HG03460 (cell line): Measurements from ENCODE around the gene DIP2C.
"Not testable (repeated sequence)": the region's sequence is repeated elsewhere in the genome, so short reads cannot be mapped to it uniquely, and the experiment has no call there.

Experiments
- ATAC-seq: cut with Tn5 transposase; IDR thresholded peaks from one replicate; pipeline ENCODE4 v1.9.1; 2021; ENCODE audit not compliant: unreplicated experiment

The DIP2C gene

DNA sequence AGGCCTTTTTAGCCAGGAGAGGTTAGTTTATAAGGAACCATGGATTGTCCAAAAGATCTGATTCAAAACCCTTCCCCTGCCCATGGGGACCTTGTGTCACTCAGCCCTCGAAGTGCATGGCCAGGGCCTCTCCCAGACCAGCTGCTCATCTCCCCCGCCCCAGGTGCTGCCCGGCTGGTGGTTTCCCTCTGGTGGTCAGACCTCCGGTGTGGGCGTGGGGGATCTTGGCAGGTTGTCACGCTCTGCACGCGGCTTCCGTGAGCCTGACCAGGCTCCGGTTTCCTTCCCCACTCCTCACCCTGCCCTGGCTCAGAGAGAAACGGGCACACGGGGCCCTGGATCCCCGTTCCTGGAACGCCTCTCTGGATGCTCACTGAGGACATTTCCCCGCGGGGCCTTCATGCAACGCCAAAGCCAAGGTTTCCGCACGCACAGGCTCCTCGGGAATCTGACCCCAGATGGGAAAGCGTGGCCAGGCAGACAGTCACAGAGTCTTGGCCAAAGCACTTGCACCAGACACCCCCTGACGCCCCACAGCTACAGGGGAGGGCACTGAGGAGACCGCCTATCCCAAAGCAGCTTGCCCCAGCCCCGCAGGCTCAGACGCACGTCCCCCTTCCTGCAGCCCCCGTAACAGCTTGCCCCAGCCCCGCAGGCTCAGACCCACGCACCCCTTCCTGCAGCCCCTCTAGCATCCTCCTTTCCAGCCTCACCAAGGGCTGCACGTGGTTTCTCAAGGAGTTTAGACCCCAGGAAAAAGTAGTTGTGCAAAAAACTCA lies 7.8 kb upstream of the DIP2C start:
- ATAC-seq = no peak

DNA sequence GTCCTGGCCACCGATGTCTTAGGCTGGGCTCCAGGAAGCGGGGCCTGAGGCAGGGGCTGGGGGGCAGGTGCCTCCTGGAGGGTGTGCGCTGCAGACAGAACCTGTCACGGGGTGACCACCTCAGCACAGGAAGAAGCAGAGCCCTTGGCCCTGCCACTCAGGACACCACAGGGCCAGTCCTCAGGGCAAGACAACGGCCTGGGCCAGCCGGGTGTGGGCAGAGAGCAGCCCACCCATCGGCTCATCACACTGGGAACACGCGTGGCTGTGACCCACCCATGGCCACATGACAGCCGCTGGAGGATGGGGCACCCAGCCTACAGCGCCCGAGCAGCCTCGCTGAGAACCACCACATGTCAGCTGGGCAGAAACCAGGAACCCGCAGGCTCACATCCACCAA lies 5.9 kb upstream of the DIP2C start:
- ATAC-seq = no peak

DNA sequence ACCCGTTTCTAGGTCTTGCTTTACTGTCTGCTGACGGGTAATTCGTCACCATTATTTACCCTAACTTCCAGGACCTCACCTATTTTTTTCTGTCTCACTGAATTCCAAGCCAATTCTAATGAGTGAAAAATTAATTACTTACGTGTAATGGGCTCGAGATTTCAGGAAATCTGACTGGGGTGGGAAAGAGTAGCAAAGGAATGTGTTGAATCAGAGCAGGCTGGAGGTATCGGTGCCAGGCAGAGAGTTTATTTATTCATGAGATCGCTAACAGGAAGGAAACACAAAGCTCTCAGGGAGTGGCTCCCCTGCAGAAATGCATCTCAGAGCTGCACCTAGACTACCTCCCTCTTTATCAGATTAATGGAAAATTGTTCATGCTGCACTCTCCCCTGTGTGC lies 4.0 kb upstream of the DIP2C start:
- ATAC-seq = no peak

DNA sequence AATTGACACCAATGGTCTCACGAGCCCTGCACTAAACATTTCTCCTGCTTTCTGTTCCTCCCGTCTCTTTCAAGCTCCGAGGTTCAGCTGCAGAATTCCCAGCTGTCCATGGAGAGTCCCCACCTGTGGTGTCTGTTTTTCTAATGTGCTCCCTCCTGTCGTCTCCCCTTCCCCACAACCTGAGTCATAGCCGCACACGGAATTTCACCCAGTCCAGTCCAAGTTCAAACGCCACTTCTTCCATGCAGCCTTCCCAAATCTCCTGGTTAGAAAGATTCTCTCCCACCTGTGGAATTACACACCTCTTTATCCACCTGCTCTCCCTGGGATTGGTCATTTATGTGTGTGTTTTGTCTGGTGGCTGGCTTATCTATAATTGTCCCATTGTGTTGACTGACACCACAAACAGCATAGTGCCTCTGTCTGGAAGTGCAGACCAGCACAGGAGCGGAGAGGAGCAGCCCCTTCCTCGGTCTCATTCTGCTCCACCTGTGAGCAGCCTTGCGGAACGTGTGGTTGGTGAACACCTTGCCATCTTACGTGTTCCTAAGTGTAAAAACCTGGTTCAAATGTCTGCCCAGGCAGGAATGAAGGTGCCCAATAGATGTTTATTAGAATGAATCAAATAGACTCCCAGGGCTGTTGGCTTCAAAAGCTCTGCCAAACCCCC lies 3.3 kb upstream of the DIP2C start:
- no peak for ATAC-seq

DNA sequence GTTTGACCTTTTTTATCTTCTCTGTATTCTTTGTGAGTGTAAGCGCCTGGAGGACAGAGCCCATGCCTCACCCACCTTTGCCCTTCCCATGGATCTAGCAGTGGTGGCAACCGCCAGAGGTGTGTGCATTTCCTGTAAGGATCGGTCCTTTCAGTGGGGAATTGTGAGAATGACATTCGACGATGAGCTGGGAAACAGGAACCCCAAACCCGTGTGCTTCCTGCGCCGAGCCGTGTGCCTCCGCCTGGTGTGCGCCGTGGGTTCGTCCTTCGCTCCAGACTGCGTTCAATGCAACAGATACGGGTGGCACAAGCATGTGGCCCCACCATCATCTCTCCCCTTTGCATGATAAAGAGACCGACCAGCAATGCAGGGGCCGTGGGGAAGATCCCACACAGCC lies 1.7 kb upstream of the DIP2C start:
- ATAC-seq = no peak

DNA sequence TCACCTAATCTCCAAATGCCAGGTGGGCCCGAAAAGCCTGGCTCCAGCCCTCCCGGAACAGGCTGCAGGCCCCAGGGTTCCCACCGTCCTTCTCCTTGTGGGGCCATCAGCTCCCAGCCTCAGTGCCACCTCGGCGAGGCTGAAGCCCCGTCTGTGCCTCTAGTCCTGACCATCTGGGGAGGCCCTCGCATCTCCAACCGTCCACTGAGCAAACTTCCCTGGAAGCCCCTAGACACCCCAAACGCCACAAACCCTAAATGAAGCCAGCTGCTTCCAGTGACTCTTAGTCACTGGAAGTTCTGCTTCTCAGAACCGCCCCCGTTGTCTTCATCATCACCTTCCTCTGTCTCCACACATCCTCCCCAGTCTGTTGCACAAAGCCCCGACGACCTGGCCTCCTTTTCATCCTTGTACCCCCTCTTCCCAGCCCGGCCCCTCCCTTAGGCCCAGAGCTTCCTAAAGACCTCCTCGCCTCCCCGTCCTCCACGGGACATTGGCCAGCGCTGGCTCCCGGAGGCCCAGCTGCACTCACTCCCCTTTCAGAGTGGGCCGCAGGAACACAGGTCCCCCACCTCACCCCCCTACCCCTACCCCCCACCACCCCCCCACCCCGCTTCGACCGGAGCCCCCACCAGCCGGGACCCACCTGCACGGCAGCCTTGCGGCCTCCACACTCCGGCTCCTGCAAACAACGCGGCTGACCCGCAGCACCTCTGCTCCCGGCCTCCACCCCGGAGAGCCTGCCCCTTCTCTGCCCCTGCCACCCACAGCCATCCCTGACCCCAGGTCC lies 1.1 kb upstream of the DIP2C start:
- ATAC-seq = no peak

DNA sequence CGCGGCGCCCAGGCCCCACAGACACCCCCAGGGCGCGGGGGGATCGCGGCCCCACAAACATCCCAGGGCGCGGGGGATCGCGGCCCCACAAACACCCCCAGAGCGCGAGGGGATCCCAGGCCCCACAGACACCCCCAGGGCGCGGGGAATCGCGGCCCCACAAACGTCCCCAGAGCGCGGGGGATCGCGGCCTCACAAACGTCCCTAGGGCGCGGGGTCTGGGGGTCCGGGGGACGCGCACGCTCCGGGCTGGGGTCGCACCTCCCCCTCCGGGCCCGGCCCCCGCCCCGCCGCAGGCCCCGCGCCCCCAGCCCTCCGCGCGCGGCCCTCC lies 382 bp downstream of the DIP2C start:
- no peak for ATAC-seq

DNA sequence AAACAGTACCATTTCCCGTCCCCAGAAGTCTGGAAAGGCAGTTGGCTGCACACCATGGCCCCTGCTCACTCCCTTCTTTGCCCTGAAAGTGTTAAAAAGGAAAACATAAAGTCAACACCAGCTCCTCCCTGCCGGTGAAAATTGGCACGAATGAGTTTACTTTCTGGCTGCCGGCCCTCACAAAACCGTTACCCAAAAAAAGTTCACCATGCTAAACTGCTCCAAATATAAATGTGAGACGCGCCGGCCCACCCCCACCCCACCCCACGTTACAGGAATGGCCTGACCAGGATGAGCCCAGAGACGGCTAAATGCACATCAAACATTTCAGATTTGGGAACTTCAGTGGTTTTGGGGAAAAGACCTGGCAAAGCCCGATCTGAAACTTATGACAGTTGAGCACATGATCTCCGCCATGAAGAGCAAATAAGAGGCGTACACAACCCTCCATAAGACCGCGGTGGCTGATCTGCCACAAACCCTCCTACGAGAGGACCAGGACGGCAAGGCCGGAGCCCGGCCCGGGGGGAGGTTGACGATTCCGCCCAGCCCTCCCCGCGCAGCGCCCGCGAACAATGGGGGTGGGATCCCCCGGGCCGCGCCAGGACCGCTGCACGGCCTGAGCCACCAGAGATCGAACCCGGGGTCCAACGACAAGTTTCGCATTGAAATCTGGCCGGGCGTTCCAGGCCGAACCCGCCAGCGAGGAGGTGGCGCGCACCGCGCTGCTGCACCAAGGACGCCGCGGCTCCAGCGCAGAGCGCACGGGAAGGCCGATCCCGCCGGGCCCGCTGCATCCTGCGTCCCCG lies 952 bp downstream of the DIP2C start:
- no peak for ATAC-seq

DNA sequence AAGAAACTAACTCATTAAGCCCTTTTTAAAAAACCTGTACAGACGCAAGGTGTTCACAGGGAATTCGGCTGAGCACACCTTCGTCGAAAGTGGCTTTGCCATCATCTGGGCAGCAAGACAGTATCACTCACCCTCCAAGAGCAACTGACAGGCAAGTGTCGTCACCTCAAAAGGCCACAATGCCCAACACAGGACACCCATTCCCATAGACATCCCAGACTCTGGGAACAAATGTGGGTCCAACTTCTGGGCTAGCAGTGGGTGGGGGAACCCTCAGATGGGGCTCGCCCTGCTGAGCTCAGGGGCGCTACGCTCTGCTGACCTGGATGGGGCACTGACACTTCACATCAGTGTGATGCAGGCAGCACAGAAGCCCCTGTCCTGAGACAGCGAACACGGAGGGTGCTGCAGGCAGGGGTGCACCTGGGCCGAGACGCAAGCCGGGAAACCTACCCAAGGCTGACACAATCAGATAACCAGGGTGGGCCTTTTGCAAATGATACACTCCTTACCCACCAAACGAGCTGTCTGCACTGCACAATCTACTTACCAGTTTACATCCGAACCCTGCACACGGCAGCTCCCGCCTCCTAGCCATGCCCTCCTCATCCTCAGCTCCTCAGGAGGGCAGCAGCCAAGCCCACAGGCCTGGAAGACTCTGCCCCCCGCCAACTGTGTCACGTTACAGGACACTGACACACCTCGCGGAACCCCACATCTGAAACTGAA lies 1.7 kb downstream of the DIP2C start:
- ATAC-seq = no peak

DNA sequence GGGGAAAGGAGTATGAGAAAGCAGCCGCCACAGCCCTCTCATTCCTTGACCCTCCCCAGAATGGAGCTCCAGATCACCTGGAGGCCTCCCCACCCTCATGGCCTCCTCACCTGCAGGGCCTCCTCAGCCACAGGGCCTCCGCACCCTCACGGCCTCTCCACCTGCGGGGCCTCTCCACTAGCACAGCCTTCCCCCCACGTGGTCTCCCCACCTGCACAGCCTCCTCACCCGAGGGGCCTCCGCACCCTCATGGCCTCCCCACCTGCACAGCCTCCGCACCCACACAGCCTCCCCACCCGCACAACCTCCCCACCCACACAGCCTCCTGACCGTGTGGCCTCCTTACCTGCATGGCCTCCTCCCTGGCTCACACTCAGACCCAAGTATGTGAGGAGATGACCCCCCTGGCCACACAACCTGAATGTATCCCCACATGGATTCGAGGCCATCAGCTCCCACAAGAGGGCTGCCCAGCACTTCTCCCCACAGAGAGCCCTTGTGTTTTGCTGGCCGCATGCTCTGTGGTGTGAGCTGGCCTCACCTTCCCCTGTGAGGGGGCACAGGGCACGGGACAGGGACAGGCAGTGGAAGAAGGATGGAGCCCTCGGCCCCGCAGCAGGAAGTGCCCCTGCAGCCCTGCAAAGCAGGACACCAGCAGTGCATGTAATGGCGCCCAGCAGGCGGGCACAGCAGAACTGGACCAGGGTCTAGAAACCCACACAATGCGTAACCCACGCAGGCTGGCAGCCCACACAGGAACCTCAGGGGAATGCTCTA lies 3.1 kb downstream of the DIP2C start:
- ATAC-seq = no peak

DNA sequence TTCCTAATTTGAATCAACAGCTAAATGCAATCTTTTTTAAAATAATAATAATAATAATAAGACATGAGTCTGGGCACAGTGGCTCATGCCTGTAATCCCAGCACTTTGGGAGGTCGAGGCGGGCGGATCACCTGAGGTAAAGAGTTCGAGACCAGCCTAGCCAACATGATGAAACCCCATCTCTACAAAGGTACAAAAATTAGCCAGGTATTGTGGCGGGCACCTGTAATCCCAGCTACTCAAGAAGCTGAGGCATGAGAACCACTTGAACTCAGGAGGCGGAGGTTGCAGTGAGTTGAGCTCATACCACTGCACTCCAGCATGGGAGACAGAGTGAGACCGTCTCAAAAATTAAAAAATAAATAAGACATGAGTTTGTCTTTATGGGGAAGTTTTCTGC lies 3.9 kb downstream of the DIP2C start:
- ATAC-seq = no peak

DNA sequence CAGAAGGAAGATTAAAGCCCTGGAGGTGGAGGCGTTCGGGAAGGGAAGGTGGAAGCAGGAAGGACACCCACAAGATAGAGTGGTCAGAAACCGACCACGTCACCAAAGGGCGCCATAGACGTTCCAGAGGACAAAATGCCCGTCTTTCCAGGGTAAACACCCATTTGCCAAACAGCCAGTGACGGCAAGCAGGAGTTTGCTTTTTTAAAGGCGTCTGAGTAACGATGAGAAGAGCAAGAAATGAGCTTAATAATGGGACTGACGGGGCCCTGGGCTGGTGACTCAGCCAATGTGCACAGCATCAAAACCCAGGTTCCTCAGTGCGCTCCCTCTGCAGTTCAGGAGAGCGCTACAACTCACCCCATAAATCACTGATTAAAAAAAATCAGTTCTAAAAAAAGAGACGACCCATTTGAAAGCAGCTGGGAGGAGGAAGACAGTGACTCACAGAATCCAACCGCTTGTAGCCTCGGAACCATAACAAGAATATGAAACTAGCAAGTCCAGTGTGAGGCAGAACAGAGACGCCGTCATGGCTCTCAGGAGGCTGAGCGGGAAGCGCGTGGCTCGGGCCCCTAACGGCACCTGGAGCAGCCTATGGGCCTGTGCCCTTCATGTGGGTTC lies 5.9 kb downstream of the DIP2C start:
- no peak for ATAC-seq

DNA sequence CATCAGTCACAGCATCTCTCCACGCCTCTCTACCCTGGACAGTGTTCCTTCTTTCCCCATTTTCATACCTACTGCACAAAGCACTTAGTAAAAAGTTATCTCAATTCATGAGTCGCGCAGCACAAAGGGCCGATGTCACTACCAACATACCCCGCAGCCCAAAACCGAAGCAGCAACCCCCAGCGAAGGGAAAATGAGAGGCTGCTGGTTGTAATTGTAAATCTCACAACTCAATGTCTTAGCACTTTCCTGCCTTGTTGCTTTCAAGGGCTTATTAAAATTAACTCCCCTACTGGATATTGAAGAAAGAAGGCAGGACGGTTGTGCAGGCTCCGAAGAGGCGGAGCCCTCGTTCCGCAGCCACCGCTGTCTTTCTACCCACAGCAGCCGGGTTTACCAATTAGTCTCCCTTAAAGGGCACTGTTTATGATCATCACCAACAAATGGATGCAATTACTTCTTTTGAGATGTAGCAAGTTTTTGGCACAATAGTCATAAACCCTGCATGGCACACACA lies 6.5 kb downstream of the DIP2C start:
- no peak for ATAC-seq

DNA sequence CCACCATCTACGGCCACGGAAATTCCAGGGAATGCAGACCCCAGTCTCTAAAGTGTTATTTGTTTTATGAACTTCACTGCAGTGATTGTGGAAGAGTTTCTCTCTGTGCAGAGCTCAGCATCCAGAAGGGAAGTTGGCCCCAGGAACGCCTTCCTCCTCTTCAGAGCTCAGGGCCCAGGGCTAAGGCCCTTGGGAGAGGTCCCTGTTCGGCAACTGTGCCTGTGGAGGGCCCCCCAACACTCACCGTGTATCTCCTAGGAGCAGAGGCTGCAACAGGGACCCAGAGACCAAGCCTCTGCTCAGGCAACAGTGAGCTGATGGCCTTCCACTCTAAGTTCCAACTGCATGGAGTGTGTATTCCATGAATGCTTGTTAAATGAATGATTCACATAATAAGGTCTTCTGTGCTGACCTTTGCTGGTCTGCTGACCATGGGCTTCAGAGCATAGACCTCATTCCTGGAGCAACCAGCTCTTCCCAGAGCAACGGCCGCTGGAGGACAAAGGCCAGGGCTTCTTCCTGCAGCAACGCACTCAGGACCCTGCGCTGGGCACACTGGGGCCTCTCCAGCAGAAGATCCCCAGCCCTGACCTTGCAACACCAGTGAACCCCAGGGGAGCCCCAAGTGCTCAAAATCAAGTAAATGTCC lies 7.7 kb downstream of the DIP2C start:
- ATAC-seq = no peak

DNA sequence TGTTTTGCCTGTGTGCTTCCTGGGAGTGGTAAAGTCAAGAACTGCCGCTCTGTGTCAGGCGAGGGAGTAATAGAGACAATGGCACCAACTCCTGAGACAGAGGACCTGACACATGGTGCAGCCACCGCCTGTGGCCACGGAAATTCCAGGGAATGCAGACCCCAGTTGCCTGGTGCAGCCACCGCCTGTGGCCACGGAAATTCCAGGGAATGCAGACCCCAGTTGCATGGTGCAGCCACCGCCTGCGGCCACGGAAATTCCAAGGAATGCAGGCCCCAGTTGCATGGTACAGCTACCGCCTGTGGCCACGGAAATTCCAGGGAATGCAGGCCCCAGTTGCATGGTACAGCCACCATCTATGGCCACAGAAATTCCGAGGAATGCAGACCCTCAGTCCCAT lies 8.7 kb downstream of the DIP2C start:
- ATAC-seq = no peak

DNA sequence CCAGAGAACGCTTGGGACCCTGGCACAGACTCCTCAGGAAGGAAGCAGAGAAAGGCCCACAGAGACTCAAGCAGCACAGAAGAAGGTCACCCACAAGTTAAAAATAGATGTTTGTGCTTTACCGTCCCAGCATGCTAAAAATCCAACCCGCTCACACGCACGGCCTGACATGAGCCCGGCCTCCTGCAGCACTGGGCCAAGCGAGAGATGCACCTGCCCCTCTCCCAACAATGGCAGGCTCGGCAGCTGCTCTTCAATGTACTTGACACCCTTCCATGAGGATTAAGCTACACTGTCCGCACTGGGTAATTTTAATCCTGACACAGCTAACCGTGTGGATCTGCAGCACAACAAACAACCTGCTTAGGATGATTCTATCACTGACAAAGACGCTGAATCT lies 9.3 kb downstream of the DIP2C start:
- no peak for ATAC-seq

DNA sequence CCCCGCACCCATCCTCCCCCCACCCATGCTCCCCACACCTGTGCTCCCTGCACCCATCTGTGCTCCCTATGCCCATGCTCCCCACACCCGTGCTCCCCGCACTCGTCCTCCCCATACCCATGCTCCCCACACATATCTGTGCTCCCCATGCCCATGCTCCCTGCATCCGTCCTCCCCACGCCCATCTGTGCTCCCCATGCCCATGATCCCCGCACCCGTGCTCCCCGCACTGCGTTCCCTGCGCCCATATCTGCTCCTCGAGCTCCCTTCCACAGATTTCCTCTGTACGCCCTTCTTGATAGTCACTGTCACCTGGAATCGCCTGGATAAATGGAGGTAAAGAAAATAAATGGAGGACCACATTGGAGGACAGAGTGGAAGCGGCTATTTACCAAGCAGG lies 9.9 kb downstream of the DIP2C start:
- ATAC-seq = no peak

DNA sequence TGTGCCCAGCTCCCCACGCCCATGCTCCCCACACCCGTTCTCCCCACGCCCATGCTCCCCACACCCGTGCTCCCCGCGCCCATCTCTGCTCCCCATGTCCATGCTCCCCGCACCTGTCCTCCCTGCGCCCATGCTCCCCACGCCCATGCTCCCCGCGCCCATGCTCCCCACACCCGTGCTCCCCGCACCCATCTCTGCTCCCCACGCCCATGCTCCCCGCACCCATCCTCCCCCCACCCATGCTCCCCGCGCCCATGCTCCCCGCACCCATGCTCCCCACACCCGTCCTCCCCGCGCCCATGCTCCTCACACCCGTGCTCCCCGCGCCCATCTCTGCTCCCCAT lies 10.8 kb downstream of the DIP2C start:
- ATAC-seq = not testable (repeated sequence)
